Liver (tissue), 3 donors: ENCODE measurements around the gene ARPIN.

ENCODE experiments used
- EGR1 ChIP-seq, 2 donors: IDR thresholded peaks; 2 replicates each; pipeline ENCODE4 v1.6.1; 2016 to 2018; ENCODE audit warnings: antibody characterized with exemption in 2 of 2, low read depth in 2 of 2
- FOXA1 ChIP-seq: IDR thresholded peaks from 2 replicates; pipeline ENCODE4 v1.6.1; 2016; ENCODE audit warnings: antibody characterized with exemption
- GABPA ChIP-seq, 2 donors: IDR thresholded peaks in 1 of 2; conservative IDR thresholded peaks in 1 of 2; 2 replicates each; pipeline ENCODE4 v1.6.1; 2016; ENCODE audit warnings: antibody characterized with exemption in 2 of 2, mild to moderate bottlenecking in 1 of 2, moderate library complexity in 1 of 2
- HNF4G ChIP-seq: IDR thresholded peaks from 2 replicates; pipeline ENCODE4 v1.6.1; 2016; ENCODE audit warnings: antibody characterized with exemption
- JUND ChIP-seq, 2 donors: IDR thresholded peaks; 2 replicates each; pipeline ENCODE4 v1.6.1; 2016; ENCODE audit warnings: antibody characterized with exemption in 2 of 2
- RAD21 ChIP-seq, 2 donors: IDR thresholded peaks; 2 replicates each; pipeline ENCODE4 v1.6.1; 2016; ENCODE audit warnings: antibody characterized with exemption in 2 of 2, mild to moderate bottlenecking in 2 of 2
- SP1 ChIP-seq: IDR thresholded peaks from 2 replicates; pipeline ENCODE4 v1.6.1; 2018; ENCODE audit warnings: antibody characterized with exemption, mild to moderate bottlenecking
- TAF1 ChIP-seq: conservative IDR thresholded peaks from 2 replicates; pipeline ENCODE4 v1.6.1; 2016; ENCODE audit warnings: antibody characterized with exemption, mild to moderate bottlenecking
- YY1 ChIP-seq: IDR thresholded peaks from 2 replicates; pipeline ENCODE4 v1.6.1; 2016; ENCODE audit warnings: antibody characterized with exemption, mild to moderate bottlenecking
- TF ChIP-seq, protein P1 (sequence below): fragments of 150-350 bp; IDR thresholded peaks from 2 replicates; pipeline ENCODE4 v1.5.1; 2017; ENCODE audit warnings: improper control_type of control experiment, low read depth, low read length; ENCODE audit not compliant: missing input control
- TF ChIP-seq, protein P2 (sequence below): IDR thresholded peaks from 2 replicates; pipeline ENCODE4 v1.6.1; 2016; ENCODE audit warnings: antibody characterized with exemption, mild to moderate bottlenecking
- TF ChIP-seq, protein P3 (sequence below): IDR thresholded peaks from 2 replicates; pipeline ENCODE4 v1.6.1; 2016; ENCODE audit warnings: antibody characterized with exemption
- TF ChIP-seq, protein P4 (sequence below): IDR thresholded peaks from 2 replicates; pipeline ENCODE4 v1.6.1; 2016; ENCODE audit warnings: antibody characterized with exemption
- TF ChIP-seq, protein P5 (sequence below): IDR thresholded peaks from 2 replicates; pipeline ENCODE4 v1.6.1; 2016; ENCODE audit warnings: antibody characterized with exemption
- donor health status: healthy.
- donor health status: healthy.

DNA sequence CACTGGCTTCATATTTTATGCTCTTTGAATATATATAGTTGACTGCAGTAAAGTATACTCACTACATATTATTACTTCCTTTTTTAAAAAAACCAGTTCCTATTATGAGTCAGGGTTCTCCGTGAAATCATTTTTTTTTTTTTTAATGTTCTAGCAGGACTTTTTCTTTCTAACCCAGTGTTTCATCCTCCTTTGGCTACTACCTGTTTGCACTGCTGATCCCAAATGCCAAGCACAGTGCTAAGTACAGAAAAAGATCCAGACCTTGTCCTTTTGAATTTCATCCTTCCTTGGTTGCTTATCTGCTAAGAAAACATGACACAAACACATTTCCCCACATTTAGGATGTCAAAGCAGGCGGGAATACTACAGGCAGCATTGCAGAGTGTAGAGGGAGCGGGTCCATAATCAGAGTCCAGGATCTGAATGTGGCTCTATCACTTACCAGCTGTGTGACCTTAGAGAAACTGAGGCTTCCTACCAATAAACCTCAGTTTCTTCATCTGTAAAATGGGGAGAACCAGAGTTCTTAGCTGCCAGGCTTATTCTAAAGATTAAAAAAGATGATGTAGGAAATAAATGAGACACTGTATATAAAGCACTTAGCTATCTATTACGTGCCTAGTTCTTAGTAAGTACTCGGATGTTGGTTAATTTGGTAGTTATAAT lies 60.9 kb downstream of the ARPIN start:
- TF ChIP-seq, protein P1, sequence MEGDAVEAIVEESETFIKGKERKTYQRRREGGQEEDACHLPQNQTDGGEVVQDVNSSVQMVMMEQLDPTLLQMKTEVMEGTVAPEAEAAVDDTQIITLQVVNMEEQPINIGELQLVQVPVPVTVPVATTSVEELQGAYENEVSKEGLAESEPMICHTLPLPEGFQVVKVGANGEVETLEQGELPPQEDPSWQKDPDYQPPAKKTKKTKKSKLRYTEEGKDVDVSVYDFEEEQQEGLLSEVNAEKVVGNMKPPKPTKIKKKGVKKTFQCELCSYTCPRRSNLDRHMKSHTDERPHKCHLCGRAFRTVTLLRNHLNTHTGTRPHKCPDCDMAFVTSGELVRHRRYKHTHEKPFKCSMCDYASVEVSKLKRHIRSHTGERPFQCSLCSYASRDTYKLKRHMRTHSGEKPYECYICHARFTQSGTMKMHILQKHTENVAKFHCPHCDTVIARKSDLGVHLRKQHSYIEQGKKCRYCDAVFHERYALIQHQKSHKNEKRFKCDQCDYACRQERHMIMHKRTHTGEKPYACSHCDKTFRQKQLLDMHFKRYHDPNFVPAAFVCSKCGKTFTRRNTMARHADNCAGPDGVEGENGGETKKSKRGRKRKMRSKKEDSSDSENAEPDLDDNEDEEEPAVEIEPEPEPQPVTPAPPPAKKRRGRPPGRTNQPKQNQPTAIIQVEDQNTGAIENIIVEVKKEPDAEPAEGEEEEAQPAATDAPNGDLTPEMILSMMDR, result no peak
- TF ChIP-seq TAF1 (no peak), YY1 (no peak), RAD21 (IDR thresholded peaks at IDR 0.05) (no peak), JUND (IDR thresholded peaks at IDR 0.05) (no peak), SP1 (no peak), EGR1 (IDR thresholded peaks at IDR 0.05; ENCODE audit: low read depth in 2 of 2) (no peak), HNF4G (no peak), FOXA1 (no peak), GABPA (IDR thresholded peaks at IDR 0.05 in 1 of 2, conservative IDR thresholded peaks at IDR 0.05 in 1 of 2) (no peak)
- TF ChIP-seq, protein P2, sequence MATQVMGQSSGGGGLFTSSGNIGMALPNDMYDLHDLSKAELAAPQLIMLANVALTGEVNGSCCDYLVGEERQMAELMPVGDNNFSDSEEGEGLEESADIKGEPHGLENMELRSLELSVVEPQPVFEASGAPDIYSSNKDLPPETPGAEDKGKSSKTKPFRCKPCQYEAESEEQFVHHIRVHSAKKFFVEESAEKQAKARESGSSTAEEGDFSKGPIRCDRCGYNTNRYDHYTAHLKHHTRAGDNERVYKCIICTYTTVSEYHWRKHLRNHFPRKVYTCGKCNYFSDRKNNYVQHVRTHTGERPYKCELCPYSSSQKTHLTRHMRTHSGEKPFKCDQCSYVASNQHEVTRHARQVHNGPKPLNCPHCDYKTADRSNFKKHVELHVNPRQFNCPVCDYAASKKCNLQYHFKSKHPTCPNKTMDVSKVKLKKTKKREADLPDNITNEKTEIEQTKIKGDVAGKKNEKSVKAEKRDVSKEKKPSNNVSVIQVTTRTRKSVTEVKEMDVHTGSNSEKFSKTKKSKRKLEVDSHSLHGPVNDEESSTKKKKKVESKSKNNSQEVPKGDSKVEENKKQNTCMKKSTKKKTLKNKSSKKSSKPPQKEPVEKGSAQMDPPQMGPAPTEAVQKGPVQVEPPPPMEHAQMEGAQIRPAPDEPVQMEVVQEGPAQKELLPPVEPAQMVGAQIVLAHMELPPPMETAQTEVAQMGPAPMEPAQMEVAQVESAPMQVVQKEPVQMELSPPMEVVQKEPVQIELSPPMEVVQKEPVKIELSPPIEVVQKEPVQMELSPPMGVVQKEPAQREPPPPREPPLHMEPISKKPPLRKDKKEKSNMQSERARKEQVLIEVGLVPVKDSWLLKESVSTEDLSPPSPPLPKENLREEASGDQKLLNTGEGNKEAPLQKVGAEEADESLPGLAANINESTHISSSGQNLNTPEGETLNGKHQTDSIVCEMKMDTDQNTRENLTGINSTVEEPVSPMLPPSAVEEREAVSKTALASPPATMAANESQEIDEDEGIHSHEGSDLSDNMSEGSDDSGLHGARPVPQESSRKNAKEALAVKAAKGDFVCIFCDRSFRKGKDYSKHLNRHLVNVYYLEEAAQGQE, result no peak
- TF ChIP-seq, protein P3, sequence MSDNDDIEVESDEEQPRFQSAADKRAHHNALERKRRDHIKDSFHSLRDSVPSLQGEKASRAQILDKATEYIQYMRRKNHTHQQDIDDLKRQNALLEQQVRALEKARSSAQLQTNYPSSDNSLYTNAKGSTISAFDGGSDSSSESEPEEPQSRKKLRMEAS, result no peak
- TF ChIP-seq, protein P4, sequence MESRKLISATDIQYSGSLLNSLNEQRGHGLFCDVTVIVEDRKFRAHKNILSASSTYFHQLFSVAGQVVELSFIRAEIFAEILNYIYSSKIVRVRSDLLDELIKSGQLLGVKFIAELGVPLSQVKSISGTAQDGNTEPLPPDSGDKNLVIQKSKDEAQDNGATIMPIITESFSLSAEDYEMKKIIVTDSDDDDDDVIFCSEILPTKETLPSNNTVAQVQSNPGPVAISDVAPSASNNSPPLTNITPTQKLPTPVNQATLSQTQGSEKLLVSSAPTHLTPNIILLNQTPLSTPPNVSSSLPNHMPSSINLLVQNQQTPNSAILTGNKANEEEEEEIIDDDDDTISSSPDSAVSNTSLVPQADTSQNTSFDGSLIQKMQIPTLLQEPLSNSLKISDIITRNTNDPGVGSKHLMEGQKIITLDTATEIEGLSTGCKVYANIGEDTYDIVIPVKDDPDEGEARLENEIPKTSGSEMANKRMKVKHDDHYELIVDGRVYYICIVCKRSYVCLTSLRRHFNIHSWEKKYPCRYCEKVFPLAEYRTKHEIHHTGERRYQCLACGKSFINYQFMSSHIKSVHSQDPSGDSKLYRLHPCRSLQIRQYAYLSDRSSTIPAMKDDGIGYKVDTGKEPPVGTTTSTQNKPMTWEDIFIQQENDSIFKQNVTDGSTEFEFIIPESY, result no peak
- TF ChIP-seq, protein P5, sequence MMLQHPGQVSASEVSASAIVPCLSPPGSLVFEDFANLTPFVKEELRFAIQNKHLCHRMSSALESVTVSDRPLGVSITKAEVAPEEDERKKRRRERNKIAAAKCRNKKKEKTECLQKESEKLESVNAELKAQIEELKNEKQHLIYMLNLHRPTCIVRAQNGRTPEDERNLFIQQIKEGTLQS, result no peak
